Heart right ventricle (tissue), 16 donors: ENCODE data around the gene SERPINE1. TPM values are rescaled to one million over a fixed set of nuclear protein-coding genes. Genes with fewer than 3 reads are reported as not detected.
A peak's percentile ranks its signal among the peaks of the same experiment; 100 is the strongest.

Experiments used
- ATAC-seq, 8 donors: fragments of 200-7000 bp; cut with Tn5 transposase; one replicate each; pipeline ENCODE4 v1.9.1; 2020; ENCODE audit warnings: mild to moderate bottlenecking in 8 of 8, moderate library complexity in 8 of 8, moderate number of reproducible peaks in 1 of 8
- DNase-seq, 2 donors: peaks; one replicate each; pipeline ENCODE4 v3.0.0-alpha.2; 2020
- H3K27ac ChIP-seq, 10 donors: fragments of 200-600 bp; sonication (generic) in 2 of 10; one replicate each; pipeline versions ENCODE4 v1.5.0 to v1.8.0; 2020 to 2022; ENCODE audit warnings: mild to moderate bottlenecking in 3 of 10
- H3K27me3 ChIP-seq, 7 donors: fragments of 200-600 bp; one replicate each; pipeline ENCODE4 v1.8.0; 2021 to 2022; ENCODE audit warnings: mild to moderate bottlenecking in 2 of 7
- H3K36me3 ChIP-seq, 9 donors: fragments of 200-600 bp; sonication (generic) in 1 of 9; one replicate each; pipeline versions ENCODE4 v1.5.0 to v1.8.0; 2020 to 2022; ENCODE audit warnings: mild to moderate bottlenecking in 2 of 9
- H3K4me1 ChIP-seq, 9 donors: fragments of 200-600 bp; sonication (generic) in 1 of 9; one replicate each; pipeline versions ENCODE4 v1.5.0 to v1.8.0; 2020 to 2022; ENCODE audit warnings: mild to moderate bottlenecking in 4 of 9
- H3K4me3 ChIP-seq, 10 donors: fragments of 200-600 bp; sonication (generic) in 2 of 10; one replicate each; pipeline versions ENCODE4 v1.5.0 to v1.8.0; 2020 to 2022; ENCODE audit warnings: mild to moderate bottlenecking in 7 of 10, moderate library complexity in 2 of 10
- H3K9me3 ChIP-seq, 11 donors: fragments of 200-600 bp in 10 of 11; sonication (generic) in 2 of 11; one replicate each; pipeline versions ENCODE4 v1.5.0 to v1.8.0; 2013 to 2022; ENCODE audit warnings: mild to moderate bottlenecking in 2 of 11, control low read depth in 1 of 11, moderate library complexity in 1 of 11
- WGBS, 2 donors: extraction: QIAGEN DNeasy Blood & Tissue Kit; methylation state at CpG; one replicate each; pipeline ENCODE4 v1.1.7; 2013; ENCODE audit warnings: inconsistent platforms in 1 of 2; 5-methylcytosine and 5-hydroxymethylcytosine counted together
- intact Hi-C, 10 donors: fragments of 100-400 bp; cut with DNase I; formaldehyde crosslinking; loops; one replicate each; pipeline versions ENCODE4 v1.11.1 to v1.14.2; 2022
- polyA plus RNA-seq, 2 donors: library from polyadenylated mRNA; stranded (reverse); fragments of 200-250 nt; gene quantifications; one replicate each; pipeline ENCODE4 v1.2.3, GENCODE V29; 2013
- total RNA-seq, 10 donors: library from RNA; stranded (reverse); fragmentation: NEBNext Ultra II Directional in 3 of 10; extraction: Animal tissue kit (Norgen Biotek cat#: 25700) in 3 of 10; gene quantifications; one replicate each; pipeline versions ENCODE4 v1.2.1 to v1.2.4, GENCODE V29; 2021 to 2023
- TF ChIP-seq, protein P1 (sequence below), 9 donors: fragments of 200-600 bp; sonication (generic) in 2 of 9; IDR thresholded peaks; one replicate each; pipeline versions ENCODE4 v1.5.0 to v1.8.0; 2021 to 2022; ENCODE audit warnings: antibody characterized with exemption in 9 of 9, mild to moderate bottlenecking in 5 of 9, moderate library complexity in 1 of 9
- donor health status: Arrhythmogenic right ventricular cardiomyopathy.
- donor health status: ischemic (EF 13 %, LVEDD 7.1; RV severe dilation, severe dysfunction).
- donor health status: healthy with polysubstance abuse.
- donor health status: DM: no; HTN: yes; CAD: no.
- donor health status: DM: no; HTN: no; CAD: no.
- donor health status: ischemic (EF 25% LVEDD 6.9; RV normal size, moderate dysfunction).
- donor health status: ischemic (EF 25% LVEDD 5.7; RV mildly dilated, moderate dysfunction).
- donor health status: healthy.
- donor health status: DM: yes; HTN: yes; CAD: no.
- donor health status: Ischemic cardiomyopathy.
- donor health status: ischemic (EF 35%, LVEDD 5.7; RV mildly dilated, moderate dysfunction).
- donor health status: nonischemic (EF 11% LVEDD 7.7; RV severe dilation, severe dysfunction).
- donor health status: DM: yes; HTN: yes; CAD: no.
- donor health status: PGD.
- donor health status: ischemic (EF 29% LVEDD 5.4; RV normal size, mild dysfunction).
- donor health status: nonischemic (EF 23%, LVEDD 6.1; RV moderate dilation, normal function).

Gene SERPINE1
- total and polyA plus RNA-seq, 12 donors = 1.2 to 269 (median 4.6) TPM

DNA sequence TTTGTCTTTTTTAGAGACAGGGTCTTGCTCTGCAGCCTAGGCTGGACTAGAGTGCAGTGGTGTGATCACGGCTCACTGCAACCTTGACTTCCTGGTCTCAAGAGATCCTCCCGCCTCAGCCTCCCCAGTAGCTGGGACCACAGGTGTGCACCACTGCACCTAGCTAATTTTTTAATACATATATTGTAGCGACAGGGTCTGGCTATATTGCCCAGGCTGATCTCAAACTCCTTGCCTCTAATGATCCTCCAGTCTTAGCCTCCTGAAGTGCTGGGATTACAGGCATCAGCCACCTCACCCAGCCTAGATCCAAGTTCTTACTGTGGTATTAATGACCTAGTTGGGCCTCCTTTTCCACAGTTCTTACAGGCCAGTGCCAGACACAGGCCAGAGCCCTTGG is 11.7 kb upstream of the SERPINE1 start:
- Histone ChIP-seq H3K27ac (no peak overlapping the region), H3K36me3 (no peaks in the 10 kb centered on the region), H3K4me1 (peaks cover 3 to 36% (median 28%) of the 10 kb centered on the region in 9 donors), H3K27me3 (no peaks in the 10 kb centered on the region), H3K9me3 (no peaks in the 10 kb centered on the region), H3K4me3 (no peak overlapping the region)
- WGBS, 2 donors = 94 to 97% methylated on average over 3 of the region's 3 CpGs
- ATAC-seq (no peak), DNase-seq (no peak)
- TF ChIP-seq, protein P1, sequence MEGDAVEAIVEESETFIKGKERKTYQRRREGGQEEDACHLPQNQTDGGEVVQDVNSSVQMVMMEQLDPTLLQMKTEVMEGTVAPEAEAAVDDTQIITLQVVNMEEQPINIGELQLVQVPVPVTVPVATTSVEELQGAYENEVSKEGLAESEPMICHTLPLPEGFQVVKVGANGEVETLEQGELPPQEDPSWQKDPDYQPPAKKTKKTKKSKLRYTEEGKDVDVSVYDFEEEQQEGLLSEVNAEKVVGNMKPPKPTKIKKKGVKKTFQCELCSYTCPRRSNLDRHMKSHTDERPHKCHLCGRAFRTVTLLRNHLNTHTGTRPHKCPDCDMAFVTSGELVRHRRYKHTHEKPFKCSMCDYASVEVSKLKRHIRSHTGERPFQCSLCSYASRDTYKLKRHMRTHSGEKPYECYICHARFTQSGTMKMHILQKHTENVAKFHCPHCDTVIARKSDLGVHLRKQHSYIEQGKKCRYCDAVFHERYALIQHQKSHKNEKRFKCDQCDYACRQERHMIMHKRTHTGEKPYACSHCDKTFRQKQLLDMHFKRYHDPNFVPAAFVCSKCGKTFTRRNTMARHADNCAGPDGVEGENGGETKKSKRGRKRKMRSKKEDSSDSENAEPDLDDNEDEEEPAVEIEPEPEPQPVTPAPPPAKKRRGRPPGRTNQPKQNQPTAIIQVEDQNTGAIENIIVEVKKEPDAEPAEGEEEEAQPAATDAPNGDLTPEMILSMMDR (IDR thresholded peaks at IDR 0.05) = no peak
- intact Hi-C loops = no loop called here

DNA sequence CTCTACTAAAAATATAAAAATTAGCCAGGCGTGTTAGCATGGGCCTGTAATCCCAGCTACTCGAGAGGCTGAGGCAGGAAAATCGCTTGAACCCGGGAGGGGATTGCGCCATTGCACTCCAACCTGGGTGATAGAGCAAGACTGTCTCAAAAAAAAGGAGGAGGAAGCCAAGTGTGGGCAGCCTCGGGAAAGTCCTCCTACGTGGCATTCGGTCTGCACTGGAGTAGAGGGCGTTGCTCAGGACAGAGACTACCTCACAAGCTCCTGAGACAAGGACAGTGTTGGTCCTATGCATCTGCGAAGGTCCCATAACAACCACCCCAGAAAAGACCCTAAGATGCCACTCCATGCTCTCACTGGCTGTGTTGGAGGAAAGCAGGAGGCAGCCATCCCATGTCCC is 10.0 kb upstream of the SERPINE1 start:
- whole genome bisulfite sequencing, 2 donors = 80 to 82% methylated on average over 10 of the region's 10 CpGs
- Histone ChIP-seq H3K4me1 (peaks cover 7 to 38% (median 25%) of the 10 kb centered on the region in 9 donors), H3K4me3 (no peak overlapping the region), H3K36me3 (no peaks in the 10 kb centered on the region), H3K27ac (peak overlapping the region in 5 of 10 donors; percentile 34 to 81 (median 58)), H3K27me3 (no peaks in the 10 kb centered on the region), H3K9me3 (no peaks in the 10 kb centered on the region)
- ATAC-seq (no peak), DNase-seq (no peak)
- TF ChIP-seq, protein P1 (IDR thresholded peaks at IDR 0.05) = no peak
- intact Hi-C loops = no loop called here

DNA sequence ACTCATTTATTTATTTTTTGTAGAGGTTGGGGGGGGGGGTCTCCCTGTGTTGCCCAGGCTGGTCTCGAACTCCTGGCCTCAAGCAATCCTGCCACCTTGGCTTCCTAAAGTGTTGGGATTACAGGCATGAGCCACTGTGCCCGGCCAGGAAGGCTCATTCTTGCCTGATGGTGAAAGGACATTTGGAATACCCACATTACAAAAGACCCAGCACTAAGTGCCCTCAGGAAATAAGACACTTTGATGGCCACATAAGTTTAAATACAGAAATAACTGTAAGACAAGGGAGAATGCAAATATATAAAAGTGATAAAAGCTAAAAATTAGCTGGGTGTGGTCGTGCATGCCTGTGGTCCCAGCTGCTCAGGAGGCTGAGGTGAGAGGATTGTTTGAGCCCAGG is 8.0 kb upstream of the SERPINE1 start:
- H3K27ac ChIP-seq = no peak overlapping the region
- intact Hi-C loops = no loop called here
- no peak for ATAC-seq
- H3K4me1 ChIP-seq = peaks cover 13 to 48% (median 33%) of the 10 kb centered on the region in 9 donors
- H3K36me3 ChIP-seq = no peaks in the 10 kb centered on the region
- no peak for DNase-seq
- TF ChIP-seq, protein P1 (IDR thresholded peaks at IDR 0.05) = no peak
- no peak overlapping the region for H3K4me3 ChIP-seq
- H3K9me3 ChIP-seq = no peaks in the 10 kb centered on the region
- WGBS, 2 donors = 90 to 96% methylated on average over 3 of the region's 3 CpGs
- H3K27me3 ChIP-seq = no peaks in the 10 kb centered on the region

DNA sequence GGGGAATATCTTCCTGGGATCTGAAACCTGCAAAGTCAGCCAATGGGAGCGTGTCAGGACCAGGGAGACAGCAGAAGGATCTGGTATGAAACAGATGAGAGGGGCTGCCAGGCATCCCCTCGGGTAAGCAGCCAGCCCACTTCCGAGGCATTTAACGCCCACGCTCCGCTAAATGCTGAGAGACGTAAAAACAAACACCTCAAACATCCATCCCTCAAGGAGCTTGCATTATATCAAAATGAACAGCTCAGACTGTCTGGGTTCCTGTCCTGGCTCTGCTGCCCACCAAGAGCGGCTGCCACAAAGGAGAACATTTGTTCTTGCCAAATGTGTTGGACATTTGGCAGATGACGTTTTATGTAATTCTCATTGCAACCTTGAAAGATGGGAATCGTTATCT is 7.0 kb upstream of the SERPINE1 start:
- Histone ChIP-seq H3K36me3 (no peaks in the 10 kb centered on the region), H3K27me3 (peaks cover 0 to 2% (median 0%) of the 10 kb centered on the region in 7 donors), H3K9me3 (no peaks in the 10 kb centered on the region), H3K27ac (no peak overlapping the region), H3K4me3 (no peak overlapping the region), H3K4me1 (peaks cover 13 to 58% (median 41%) of the 10 kb centered on the region in 9 donors)
- intact Hi-C loops = no loop called here
- TF ChIP-seq, protein P1 (IDR thresholded peaks at IDR 0.05) = no peak
- ATAC-seq (no peak), DNase-seq (no peak)
- 59 to 60% methylated on average over 10 of the region's 10 CpGs for WGBS, 2 donors
